Skeletal muscle tissue (tissue), 4 donors: ENCODE data around the gene FLII. TPM values are rescaled to one million over a fixed set of nuclear protein-coding genes. Genes with fewer than 3 reads are reported as not detected.

Source experiments
- H3K27ac ChIP-seq: one replicate; pipeline ENCODE4 v1.7.0; 2013; ENCODE audit warnings: mild to moderate bottlenecking, low read depth, low read length, inconsistent platforms
- H3K27me3 ChIP-seq, 3 donors: one replicate each; pipeline ENCODE4 v1.7.0; 2013; ENCODE audit warnings: low read length in 3 of 3; ENCODE audit not compliant: control insufficient read depth in 3 of 3, insufficient read depth in 3 of 3
- H3K36me3 ChIP-seq, 3 donors: one replicate each; pipeline ENCODE4 v1.7.0; 2013; ENCODE audit warnings: low read length in 3 of 3; ENCODE audit not compliant: control insufficient read depth in 3 of 3, insufficient read depth in 3 of 3
- H3K4me1 ChIP-seq, 3 donors: one replicate each; pipeline ENCODE4 v1.7.0; 2013; ENCODE audit warnings: low read length in 3 of 3, mild to moderate bottlenecking in 3 of 3; ENCODE audit not compliant: control insufficient read depth in 3 of 3, insufficient read depth in 3 of 3
- H3K4me3 ChIP-seq, 3 donors: one replicate each; pipeline ENCODE4 v1.7.0; 2013; ENCODE audit warnings: low read length in 3 of 3
- H3K9ac ChIP-seq, 3 donors: one replicate each; pipeline ENCODE4 v1.7.0; 2013; ENCODE audit warnings: low read length in 3 of 3, mild to moderate bottlenecking in 3 of 3, moderate library complexity in 2 of 3, low read depth in 1 of 3
- H3K9me3 ChIP-seq, 3 donors: one replicate each; pipeline ENCODE4 v1.7.0; 2013; ENCODE audit warnings: low read length in 3 of 3; ENCODE audit not compliant: control insufficient read depth in 3 of 3
- total RNA-seq: library from RNA; depleted of rRNA; stranded (reverse); fragments of >200 nt; gene quantifications from one replicate; pipeline ENCODE4 v1.2.3, GENCODE V29; 2014
- donor health status: Osteomylitis.

Gene FLII
- total RNA-seq, 1 donor from 2014 or later, result 193 TPM

GRCh38 chr17:18206962-18207361 lies 51.6 kb downstream of the FLII start:
- Histone ChIP-seq H3K36me3 (peaks cover 46 to 65% (median 56%) of the 10 kb centered on the region in 3 donors), H3K9ac (peak overlapping the region in 1 of 3 donors; percentile 8), H3K4me1 (peaks cover 7 to 18% (median 17%) of the 10 kb centered on the region in 3 donors), H3K27ac (no peak overlapping the region), H3K4me3 (no peak overlapping the region), H3K9me3 (no peaks in the 10 kb centered on the region), H3K27me3 (no peaks in the 10 kb centered on the region)

DNA sequence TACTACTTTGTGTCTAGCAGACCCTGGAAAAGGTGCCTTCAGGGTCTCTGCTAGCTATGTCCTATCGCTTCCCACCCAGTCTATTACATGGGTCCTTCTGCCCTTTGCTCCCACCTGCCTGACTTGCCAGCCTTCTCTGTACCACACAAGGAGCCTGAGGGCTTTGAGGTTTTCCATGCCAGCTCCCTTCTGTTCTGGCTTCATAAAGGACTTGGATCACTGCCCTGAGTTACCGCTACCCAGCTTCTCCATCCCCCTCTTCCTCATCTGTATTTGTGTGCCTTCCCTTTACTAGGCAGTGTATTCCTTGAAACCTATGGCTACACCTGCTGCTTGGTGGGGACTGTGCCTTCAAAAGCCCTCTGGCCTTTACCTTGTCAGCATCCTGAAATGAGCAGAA lies 52.7 kb downstream of the FLII start:
- Histone ChIP-seq H3K9ac (no peak overlapping the region), H3K4me1 (peaks cover 10 to 23% (median 22%) of the 10 kb centered on the region in 3 donors), H3K36me3 (peaks cover 46 to 63% (median 53%) of the 10 kb centered on the region in 3 donors), H3K27me3 (no peaks in the 10 kb centered on the region), H3K9me3 (no peaks in the 10 kb centered on the region), H3K27ac (no peak overlapping the region), H3K4me3 (no peak overlapping the region)

DNA sequence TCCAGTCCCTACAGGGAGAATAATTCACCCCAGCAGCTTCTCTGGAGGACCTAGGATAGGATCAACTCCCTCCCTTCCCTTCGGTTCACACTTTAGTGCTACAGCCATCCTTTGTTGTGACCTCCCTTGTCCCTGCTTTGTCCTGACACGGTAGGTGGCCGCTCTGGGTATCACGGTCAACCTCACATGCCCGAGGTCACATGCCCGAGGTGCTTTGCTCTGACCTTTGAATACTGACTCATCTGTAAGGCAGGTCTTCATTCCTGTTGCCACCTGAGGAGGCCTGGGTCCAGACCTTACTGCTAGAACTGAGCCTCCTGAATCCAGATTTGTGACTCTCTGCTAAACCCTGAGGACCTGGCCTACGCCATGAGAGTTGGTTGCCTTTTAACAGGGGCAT lies 55.2 kb downstream of the FLII start:
- Histone ChIP-seq H3K9ac (no peak overlapping the region), H3K27ac (no peak overlapping the region), H3K9me3 (no peaks in the 10 kb centered on the region), H3K27me3 (no peaks in the 10 kb centered on the region), H3K4me3 (no peak overlapping the region), H3K4me1 (peaks cover 28 to 44% (median 42%) of the 10 kb centered on the region in 3 donors), H3K36me3 (peaks cover 29 to 47% (median 30%) of the 10 kb centered on the region in 3 donors)

DNA sequence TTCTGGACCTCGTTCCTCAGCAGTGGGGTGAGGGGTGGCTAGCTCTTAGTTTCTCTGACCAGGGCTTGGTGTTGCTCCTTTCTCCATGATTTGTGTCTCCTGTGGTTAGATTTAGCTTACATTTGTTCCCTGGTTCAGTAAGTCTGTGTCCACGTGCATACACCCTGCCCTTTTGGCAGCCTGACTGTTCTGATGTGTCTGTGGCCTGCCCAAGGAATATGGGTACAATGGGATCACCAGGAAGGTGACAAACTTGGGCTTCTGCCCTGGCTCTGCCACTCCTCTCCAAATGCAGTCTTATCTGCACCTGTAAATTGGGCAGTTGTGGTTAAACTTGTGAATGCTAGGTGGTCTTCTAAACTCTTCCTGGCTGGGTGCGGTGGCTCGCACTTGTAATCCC lies 57.4 kb downstream of the FLII start:
- Histone ChIP-seq H3K4me3 (no peak overlapping the region), H3K27ac (no peak overlapping the region), H3K9ac (no peak overlapping the region), H3K27me3 (no peaks in the 10 kb centered on the region), H3K9me3 (no peaks in the 10 kb centered on the region), H3K4me1 (peaks cover 43 to 58% (median 57%) of the 10 kb centered on the region in 3 donors), H3K36me3 (peaks cover 22 to 49% (median 29%) of the 10 kb centered on the region in 3 donors)

GRCh38 chr17:18198530-18198929 lies 60.0 kb downstream of the FLII start:
- H3K4me1 ChIP-seq, result peaks cover 46 to 64% (median 52%) of the 10 kb centered on the region in 3 donors
- H3K4me3 ChIP-seq, result peak overlapping the region in 1 of 3 donors; percentile 35
- peak overlapping the region in 2 of 3 donors; percentile 7 to 57 for H3K9ac ChIP-seq
- no peaks in the 10 kb centered on the region for H3K27me3 ChIP-seq
- peaks cover 27 to 52% (median 27%) of the 10 kb centered on the region in 3 donors for H3K36me3 ChIP-seq
- H3K9me3 ChIP-seq, result no peaks in the 10 kb centered on the region
- H3K27ac ChIP-seq, result no peak overlapping the region

- H3K36me3 ChIP-seq, result peaks cover 27 to 51% (median 27%) of the 10 kb centered on the region in 3 donors
- H3K9ac ChIP-seq, result peak overlapping the region in 1 of 3 donors; percentile 28
- no peaks in the 10 kb centered on the region for H3K27me3 ChIP-seq
- peaks cover 45 to 59% (median 46%) of the 10 kb centered on the region in 3 donors for H3K4me1 ChIP-seq
- H3K9me3 ChIP-seq, result no peaks in the 10 kb centered on the region
- no peak overlapping the region for H3K27ac ChIP-seq
- H3K4me3 ChIP-seq, result no peak overlapping the region
These were observed 60.9 kb downstream of the FLII start for GRCh38 chr17:18197535-18198194.

- Histone ChIP-seq H3K27ac (no peak overlapping the region), H3K9me3 (no peaks in the 10 kb centered on the region), H3K27me3 (no peaks in the 10 kb centered on the region), H3K36me3 (peaks cover 25 to 45% (median 30%) of the 10 kb centered on the region in 3 donors), H3K4me1 (peaks cover 49 to 62% (median 55%) of the 10 kb centered on the region in 3 donors), H3K4me3 (no peak overlapping the region), H3K9ac (no peak overlapping the region)
These were observed 63.3 kb downstream of the FLII start for GRCh38 chr17:18195246-18195645.

Other genes starting within 250 kb of the FLII start
- gene ATPAF2, start 219.6 kb downstream of the FLII start, total RNA-seq, result 19.3 TPM
- gene GID4, start 219.3 kb downstream of the FLII start, total RNA-seq, result 5.2 TPM
- 20.9 TPM for gene DRG2, start 170.8 kb downstream of the FLII start, total RNA-seq
- gene MYO15A, start 150.0 kb downstream of the FLII start, total RNA-seq, result 0.52 TPM
- gene ALKBH5, start 74.9 kb downstream of the FLII start, total RNA-seq, result 77.8 TPM
- gene LLGL1, start 33.1 kb downstream of the FLII start, total RNA-seq, result 15.1 TPM
- 23.0 TPM for gene MIEF2, start 1.9 kb upstream of the FLII start, total RNA-seq
- gene TOP3A, start 56.3 kb upstream of the FLII start, total RNA-seq, result 21.9 TPM
- 8.9 TPM for gene SMCR8, start 56.6 kb upstream of the FLII start, total RNA-seq
- 13.0 TPM for gene SHMT1, start 104.8 kb upstream of the FLII start, total RNA-seq
- not detected for gene EVPLL, start 119.0 kb upstream of the FLII start, total RNA-seq
- gene LGALS9C, start 218.1 kb upstream of the FLII start, total RNA-seq, result not detected